Measurements from ENCODE around the gene LETM1. TPM values are rescaled to one million over a fixed set of nuclear protein-coding genes. Genes with fewer than 3 reads are reported as not detected.
A peak's percentile ranks its signal among the peaks of the same experiment; 100 is the strongest.

The LETM1 gene
- total and polyA plus RNA-seq, 2 of the 13 experiments (the other 11 are each of a cell fraction or from before 2014, with no cell fraction given), result 9.7 to 41.6 TPM

DNA sequence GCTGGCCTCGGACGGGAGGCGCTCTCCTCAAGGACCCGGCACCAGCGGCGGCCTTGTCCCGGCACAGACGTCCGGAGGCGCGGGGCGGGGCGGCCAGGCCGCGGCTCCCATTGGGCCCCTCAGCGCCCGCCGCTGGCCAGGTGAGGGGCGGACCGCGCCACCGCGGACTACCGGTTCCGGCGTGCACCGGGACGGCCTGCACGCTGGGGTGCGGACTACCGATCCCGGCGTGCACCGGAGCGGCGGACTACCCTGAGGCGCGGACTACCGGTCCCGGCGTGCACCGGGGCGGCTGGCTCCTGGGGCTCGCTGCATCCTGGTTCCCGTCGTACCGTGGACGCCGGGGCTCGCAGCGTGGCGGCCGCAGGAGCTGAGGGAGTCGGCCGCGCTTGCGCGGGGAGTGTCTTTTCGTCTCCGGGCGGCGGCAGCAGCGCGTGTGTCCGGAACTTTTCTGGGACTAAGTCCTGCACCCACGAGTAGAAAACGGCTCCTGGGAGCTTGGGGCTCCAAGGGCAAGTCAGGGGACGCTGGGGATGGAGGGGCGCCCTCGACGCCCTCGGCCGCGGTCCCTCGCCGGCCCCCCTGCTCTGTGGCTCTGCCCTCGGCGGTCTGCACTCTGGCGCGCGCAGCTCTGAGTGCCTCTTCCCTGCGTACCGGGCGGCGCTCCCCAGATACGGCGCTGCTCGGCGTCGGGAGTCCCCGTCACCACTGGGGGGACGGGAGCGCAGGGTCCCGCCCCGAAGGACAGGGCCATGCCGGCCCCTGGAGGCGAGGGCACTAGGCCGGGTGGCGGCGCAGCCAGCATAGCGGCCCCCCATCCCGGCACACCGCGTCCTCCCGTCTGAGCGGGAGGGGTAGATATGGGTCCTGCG, at the start of gene LETM1 (continued):
- TF ChIP-seq ZNF605 (CRISPR knock-in tag; IDR thresholded peaks at IDR 0.05), result peak; percentile 64; the same call in 1 of the 2 replicates
- no peak for TF ChIP-seq GABPA (IDR thresholded peaks at IDR 0.05; ENCODE audit: low read depth, low read length)
- TF ChIP-seq GABPA (CRISPR knock-in tag; IDR thresholded peaks at IDR 0.05; ENCODE audit: low read depth), result peak; percentile 86
- TF ChIP-seq KAT2B (IDR thresholded peaks at IDR 0.05; ENCODE audit: borderline replicate concordance, low read depth, low read length), result no peak
- TF ChIP-seq KAT7 (CRISPR knock-in tag; IDR thresholded peaks at IDR 0.05; ENCODE audit: borderline replicate concordance), result peak; percentile 70; the same call in 1 of the 2 replicates
- peak; percentile 81; the same call in 1 of the 2 replicates for TF ChIP-seq ZNF598 (CRISPR knock-in tag; IDR thresholded peaks at IDR 0.05; ENCODE audit: borderline replicate concordance)
- TF ChIP-seq, protein P1, sequence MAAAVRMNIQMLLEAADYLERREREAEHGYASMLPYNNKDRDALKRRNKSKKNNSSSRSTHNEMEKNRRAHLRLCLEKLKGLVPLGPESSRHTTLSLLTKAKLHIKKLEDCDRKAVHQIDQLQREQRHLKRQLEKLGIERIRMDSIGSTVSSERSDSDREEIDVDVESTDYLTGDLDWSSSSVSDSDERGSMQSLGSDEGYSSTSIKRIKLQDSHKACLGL (CRISPR knock-in tag; IDR thresholded peaks at IDR 0.05), result peak; percentile 87
- no peak for TF ChIP-seq ZNF432 (CRISPR knock-in tag; IDR thresholded peaks at IDR 0.05; ENCODE audit: borderline replicate concordance)
- TF ChIP-seq HNRNPK (IDR thresholded peaks at IDR 0.05; ENCODE audit: low read depth, low read length, poor library complexity, severe bottlenecking), result no peak
- TF ChIP-seq MATR3 (CRISPR knock-in tag; IDR thresholded peaks at IDR 0.05), result no peak
- TF ChIP-seq, protein P2, sequence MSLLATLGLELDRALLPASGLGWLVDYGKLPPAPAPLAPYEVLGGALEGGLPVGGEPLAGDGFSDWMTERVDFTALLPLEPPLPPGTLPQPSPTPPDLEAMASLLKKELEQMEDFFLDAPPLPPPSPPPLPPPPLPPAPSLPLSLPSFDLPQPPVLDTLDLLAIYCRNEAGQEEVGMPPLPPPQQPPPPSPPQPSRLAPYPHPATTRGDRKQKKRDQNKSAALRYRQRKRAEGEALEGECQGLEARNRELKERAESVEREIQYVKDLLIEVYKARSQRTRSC (CRISPR knock-in tag; IDR thresholded peaks at IDR 0.05; ENCODE audit: low read depth), result no peak
- TF ChIP-seq, protein P3, sequence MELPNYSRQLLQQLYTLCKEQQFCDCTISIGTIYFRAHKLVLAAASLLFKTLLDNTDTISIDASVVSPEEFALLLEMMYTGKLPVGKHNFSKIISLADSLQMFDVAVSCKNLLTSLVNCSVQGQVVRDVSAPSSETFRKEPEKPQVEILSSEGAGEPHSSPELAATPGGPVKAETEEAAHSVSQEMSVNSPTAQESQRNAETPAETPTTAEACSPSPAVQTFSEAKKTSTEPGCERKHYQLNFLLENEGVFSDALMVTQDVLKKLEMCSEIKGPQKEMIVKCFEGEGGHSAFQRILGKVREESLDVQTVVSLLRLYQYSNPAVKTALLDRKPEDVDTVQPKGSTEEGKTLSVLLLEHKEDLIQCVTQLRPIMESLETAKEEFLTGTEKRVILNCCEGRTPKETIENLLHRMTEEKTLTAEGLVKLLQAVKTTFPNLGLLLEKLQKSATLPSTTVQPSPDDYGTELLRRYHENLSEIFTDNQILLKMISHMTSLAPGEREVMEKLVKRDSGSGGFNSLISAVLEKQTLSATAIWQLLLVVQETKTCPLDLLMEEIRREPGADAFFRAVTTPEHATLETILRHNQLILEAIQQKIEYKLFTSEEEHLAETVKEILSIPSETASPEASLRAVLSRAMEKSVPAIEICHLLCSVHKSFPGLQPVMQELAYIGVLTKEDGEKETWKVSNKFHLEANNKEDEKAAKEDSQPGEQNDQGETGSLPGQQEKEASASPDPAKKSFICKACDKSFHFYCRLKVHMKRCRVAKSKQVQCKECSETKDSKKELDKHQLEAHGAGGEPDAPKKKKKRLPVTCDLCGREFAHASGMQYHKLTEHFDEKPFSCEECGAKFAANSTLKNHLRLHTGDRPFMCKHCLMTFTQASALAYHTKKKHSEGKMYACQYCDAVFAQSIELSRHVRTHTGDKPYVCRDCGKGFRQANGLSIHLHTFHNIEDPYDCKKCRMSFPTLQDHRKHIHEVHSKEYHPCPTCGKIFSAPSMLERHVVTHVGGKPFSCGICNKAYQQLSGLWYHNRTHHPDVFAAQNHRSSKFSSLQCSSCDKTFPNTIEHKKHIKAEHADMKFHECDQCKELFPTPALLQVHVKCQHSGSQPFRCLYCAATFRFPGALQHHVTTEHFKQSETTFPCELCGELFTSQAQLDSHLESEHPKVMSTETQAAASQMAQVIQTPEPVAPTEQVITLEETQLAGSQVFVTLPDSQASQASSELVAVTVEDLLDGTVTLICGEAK (IDR thresholded peaks at IDR 0.05), result no peak
- TF ChIP-seq, protein P3 (CRISPR knock-in tag; IDR thresholded peaks at IDR 0.05), result peak; percentile 71
- TF ChIP-seq ZNF451 (CRISPR knock-in tag; IDR thresholded peaks at IDR 0.05), result 0 out of 2 replicates have a peak, but pooled peaks have one; percentile 57
- TF ChIP-seq SMAD3 (CRISPR knock-in tag; IDR thresholded peaks at IDR 0.05), result no peak
- TF ChIP-seq HOXA5 (CRISPR knock-in tag; IDR thresholded peaks at IDR 0.05), result peak; percentile 77; the same call in 1 of the 2 replicates
- TF ChIP-seq, protein P4, sequence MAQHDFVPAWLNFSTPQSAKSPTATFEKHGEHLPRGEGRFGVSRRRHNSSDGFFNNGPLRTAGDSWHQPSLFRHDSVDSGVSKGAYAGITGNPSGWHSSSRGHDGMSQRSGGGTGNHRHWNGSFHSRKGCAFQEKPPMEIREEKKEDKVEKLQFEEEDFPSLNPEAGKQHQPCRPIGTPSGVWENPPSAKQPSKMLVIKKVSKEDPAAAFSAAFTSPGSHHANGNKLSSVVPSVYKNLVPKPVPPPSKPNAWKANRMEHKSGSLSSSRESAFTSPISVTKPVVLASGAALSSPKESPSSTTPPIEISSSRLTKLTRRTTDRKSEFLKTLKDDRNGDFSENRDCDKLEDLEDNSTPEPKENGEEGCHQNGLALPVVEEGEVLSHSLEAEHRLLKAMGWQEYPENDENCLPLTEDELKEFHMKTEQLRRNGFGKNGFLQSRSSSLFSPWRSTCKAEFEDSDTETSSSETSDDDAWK (CRISPR knock-in tag; IDR thresholded peaks at IDR 0.05), result no peak
- TF ChIP-seq KDM1A (CRISPR knock-in tag; IDR thresholded peaks at IDR 0.05), result no peak
